Epithelial cell of proximal tubule (primary cell): Measurements from ENCODE around the gene DIS3L2. TPM values are rescaled to one million over a fixed set of nuclear protein-coding genes. Genes with fewer than 3 reads are reported as not detected.
A peak's percentile ranks its signal among the peaks of the same experiment; 100 is the strongest.

Source experiments
- DNase-seq: peaks from one replicate; pipeline ENCODE4 v3.0.0-alpha.2; 2011; ENCODE audit warnings: low read depth
- H3K4me3 ChIP-seq: 2 replicates; pipeline ENCODE4 v1.5.1; 2011; ENCODE audit warnings: low read depth, mild to moderate bottlenecking, low read length
- CTCF ChIP-seq: conservative IDR thresholded peaks from 2 replicates; pipeline ENCODE4 v1.5.1; 2012; ENCODE audit warnings: low read depth, mild to moderate bottlenecking, low read length
- total RNA-seq: library from RNA; depleted of rRNA; stranded (reverse); fragments of >200 nt; gene quantifications from 2 replicates; pipeline ENCODE4 v1.2.3, GENCODE V29; 2015

The DIS3L2 gene
- total RNA-seq, 1 donor from 2014 or later: 31.6 TPM

- no peak for TF ChIP-seq CTCF
- H3K4me3 ChIP-seq: no peak overlapping the region
- DNase-seq: no peak
Observed at GRCh38 chr2:232009639-232010274, 48.2 kb downstream of the DIS3L2 start.

- DNase-seq: peak; percentile 35
- no peak overlapping the region for H3K4me3 ChIP-seq
- TF ChIP-seq CTCF: no peak
Observed at GRCh38 chr2:232013701-232014353, 52.3 kb downstream of the DIS3L2 start.

DNA sequence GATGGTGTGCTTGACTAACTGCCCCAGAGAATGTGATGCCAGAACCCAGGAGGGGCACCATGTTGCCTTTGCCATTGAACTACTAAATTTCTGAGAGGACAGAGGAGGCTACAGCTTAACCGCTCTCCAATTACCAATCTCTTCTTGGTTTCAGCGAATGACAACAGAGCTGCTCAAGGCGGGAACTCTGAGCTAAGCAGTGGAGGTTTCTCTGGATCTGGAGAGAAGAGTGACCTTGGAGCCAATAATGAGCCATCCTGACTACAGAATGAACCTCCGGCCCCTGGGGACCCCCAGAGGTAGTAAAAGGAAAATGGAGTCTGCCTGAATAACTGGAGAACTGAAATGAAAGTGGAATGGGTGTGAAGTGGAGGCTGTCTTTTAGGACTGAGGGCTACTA lies 53.2 kb downstream of the DIS3L2 start:
- DNase-seq: no peak
- no peak overlapping the region for H3K4me3 ChIP-seq
- TF ChIP-seq CTCF: no peak

DNA sequence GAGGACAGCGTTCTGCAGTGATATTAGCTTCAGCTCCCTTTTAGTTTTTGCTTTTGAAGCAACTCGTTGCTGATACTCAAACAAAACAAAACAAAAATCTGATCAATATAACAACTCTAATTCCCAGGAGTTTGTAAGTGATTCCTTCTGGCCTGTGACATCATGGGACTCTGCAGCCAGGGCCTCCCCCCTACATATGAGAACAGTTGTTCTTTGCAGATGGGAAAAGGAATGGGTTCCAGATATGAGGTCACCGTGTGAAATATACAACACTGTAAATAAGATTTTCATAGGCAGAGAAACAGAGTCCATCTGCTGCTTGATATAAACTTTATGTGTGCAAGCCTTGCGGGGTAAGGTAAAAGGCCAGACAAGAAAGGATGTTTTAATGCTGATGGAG lies 56.7 kb downstream of the DIS3L2 start:
- H3K4me3 ChIP-seq: no peak overlapping the region
- no peak for DNase-seq
- no peak for TF ChIP-seq CTCF

DNA sequence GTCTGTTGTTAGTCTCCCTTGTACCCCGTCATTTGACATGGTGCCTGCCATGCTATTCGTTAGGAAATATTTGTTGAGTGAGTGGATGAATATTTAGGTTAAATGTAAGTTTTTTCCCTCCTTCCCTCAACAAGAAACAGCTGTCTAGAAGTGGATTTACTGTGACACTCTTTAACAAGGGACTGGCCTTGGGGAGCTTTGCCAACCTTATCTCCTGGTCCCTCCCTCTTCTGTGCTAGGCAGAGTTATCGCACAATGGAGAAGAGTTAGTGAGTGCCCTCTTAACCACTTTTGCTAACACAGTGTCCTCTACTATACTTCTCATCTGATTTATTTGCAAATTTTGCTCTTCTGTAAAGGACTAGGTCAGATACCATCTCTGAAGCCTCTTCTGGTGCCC lies 61.2 kb downstream of the DIS3L2 start:
- DNase-seq: no peak
- no peak for TF ChIP-seq CTCF
- no peak overlapping the region for H3K4me3 ChIP-seq

DNA sequence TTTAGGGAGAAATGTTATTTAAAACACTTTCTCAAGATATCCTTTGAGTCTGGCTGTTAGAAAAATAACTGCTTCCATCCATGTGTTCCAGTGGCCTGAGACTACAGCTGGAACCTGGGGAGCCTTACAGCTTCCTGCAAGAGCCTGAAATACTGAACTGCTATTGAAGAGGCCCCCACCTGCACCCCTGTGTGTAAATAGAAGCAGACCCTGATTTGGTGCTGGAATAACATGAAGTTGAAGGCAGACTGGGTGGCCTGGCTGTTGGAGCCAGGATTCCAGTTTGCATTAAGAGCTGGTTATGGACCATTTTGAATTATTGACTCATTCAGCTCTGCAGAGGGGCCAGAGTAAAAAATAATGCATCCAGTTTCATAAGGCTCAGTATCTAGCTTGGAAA lies 61.9 kb downstream of the DIS3L2 start:
- H3K4me3 ChIP-seq: no peak overlapping the region
- DNase-seq: no peak
- TF ChIP-seq CTCF: no peak

GRCh38 chr2:232024457-232024856 lies 62.9 kb downstream of the DIS3L2 start:
- no peak for TF ChIP-seq CTCF
- H3K4me3 ChIP-seq: no peak overlapping the region
- no peak for DNase-seq
